Measurements from ENCODE around the gene ACSF3. TPM values are rescaled to one million over a fixed set of nuclear protein-coding genes. Genes with fewer than 3 reads are reported as not detected.

Gene ACSF3
- total RNA-seq, 1 donor from 2014 or later, result 25.8 TPM

DNA sequence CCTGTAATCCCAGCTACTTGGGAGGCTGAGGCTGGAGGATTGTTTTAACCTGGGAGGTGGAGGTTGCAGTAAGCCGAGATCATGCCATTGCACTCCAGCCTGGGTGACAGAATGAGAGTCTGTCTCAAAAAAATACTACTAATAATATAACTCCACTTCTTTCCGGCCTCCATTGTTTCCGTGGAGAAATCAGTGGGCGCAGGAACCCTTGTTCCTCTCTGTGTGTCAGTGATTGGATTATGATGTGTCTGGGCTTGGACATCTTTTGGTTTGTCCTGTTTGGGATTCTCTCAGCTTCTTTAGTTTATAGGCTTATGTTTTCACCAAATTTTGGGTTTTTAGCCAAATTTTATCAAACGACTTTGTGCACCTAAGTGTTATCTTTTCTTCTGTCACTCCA lies 36.8 kb downstream of the ACSF3 start:
- Histone ChIP-seq H3K27me3 (ENCODE audit: control insufficient read depth, insufficient read depth, low read length) (no peaks in the 10 kb centered on the region), H3K4me3 (ENCODE audit: low read depth, low read length) (no peak overlapping the region), H3K36me3 (ENCODE audit: control insufficient read depth, insufficient read depth, low read length) (peaks cover 6% of the 10 kb centered on the region)
- no peak for DNase-seq (ENCODE audit: low read depth)
- TF ChIP-seq CTCF (IDR thresholded peaks at IDR 0.05; ENCODE audit: insufficient read depth, low read length, severe bottlenecking), result no peak
- FAIRE-seq, result no peak

DNA sequence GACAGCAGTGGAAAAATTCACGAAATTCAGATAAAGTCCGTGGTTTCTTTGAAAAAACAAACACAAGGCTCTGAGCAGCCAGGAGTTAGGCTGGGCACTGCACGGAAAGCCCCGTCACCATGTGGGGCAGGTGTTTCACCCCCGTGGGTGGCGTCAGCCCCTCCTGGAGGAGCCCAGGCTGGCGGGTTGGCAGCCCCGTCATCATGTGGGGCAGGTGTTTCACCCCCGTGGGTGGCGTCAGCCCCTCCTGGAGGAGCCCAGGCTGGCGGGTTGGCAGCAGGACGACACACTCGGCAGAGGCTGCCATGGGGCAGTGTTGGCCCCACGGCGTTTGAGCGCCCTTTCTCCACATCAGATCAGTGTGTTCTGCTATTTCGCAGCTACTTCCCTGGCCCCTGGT lies 38.1 kb downstream of the ACSF3 start:
- TF ChIP-seq CTCF (IDR thresholded peaks at IDR 0.05; ENCODE audit: insufficient read depth, low read length, severe bottlenecking), result no peak
- FAIRE-seq (no peak), DNase-seq (ENCODE audit: low read depth) (no peak)
- Histone ChIP-seq H3K36me3 (ENCODE audit: control insufficient read depth, insufficient read depth, low read length) (peaks cover 6% of the 10 kb centered on the region), H3K4me3 (ENCODE audit: low read depth, low read length) (no peak overlapping the region), H3K27me3 (ENCODE audit: control insufficient read depth, insufficient read depth, low read length) (no peaks in the 10 kb centered on the region)

- DNase-seq (ENCODE audit: low read depth), result no peak
- peaks cover 6% of the 10 kb centered on the region for H3K36me3 ChIP-seq (ENCODE audit: control insufficient read depth, insufficient read depth, low read length)
- TF ChIP-seq CTCF (IDR thresholded peaks at IDR 0.05; ENCODE audit: insufficient read depth, low read length, severe bottlenecking), result no peak
- H3K27me3 ChIP-seq (ENCODE audit: control insufficient read depth, insufficient read depth, low read length), result no peaks in the 10 kb centered on the region
- no peak overlapping the region for H3K4me3 ChIP-seq (ENCODE audit: low read depth, low read length)
- no peak for FAIRE-seq
These were observed 38.7 kb downstream of the ACSF3 start for GRCh38 chr16:89132194-89133005.

GRCh38 chr16:89133457-89134127 lies 39.9 kb downstream of the ACSF3 start:
- DNase-seq (ENCODE audit: low read depth) (peak; percentile 75), FAIRE-seq (no peak)
- no peak overlapping the region for H3K4me3 ChIP-seq (ENCODE audit: low read depth, low read length)
- H3K27me3 ChIP-seq (ENCODE audit: control insufficient read depth, insufficient read depth, low read length), result no peaks in the 10 kb centered on the region
- TF ChIP-seq CTCF (IDR thresholded peaks at IDR 0.05; ENCODE audit: insufficient read depth, low read length, severe bottlenecking), result no peak
- peaks cover 8% of the 10 kb centered on the region for H3K36me3 ChIP-seq (ENCODE audit: control insufficient read depth, insufficient read depth, low read length)

- no peak overlapping the region for H3K4me3 ChIP-seq (ENCODE audit: low read depth, low read length)
- no peak for DNase-seq (ENCODE audit: low read depth)
- TF ChIP-seq CTCF (IDR thresholded peaks at IDR 0.05; ENCODE audit: insufficient read depth, low read length, severe bottlenecking), result no peak
- no peaks in the 10 kb centered on the region for H3K27me3 ChIP-seq (ENCODE audit: control insufficient read depth, insufficient read depth, low read length)
- no peak for FAIRE-seq
- H3K36me3 ChIP-seq (ENCODE audit: control insufficient read depth, insufficient read depth, low read length), result peaks cover 8% of the 10 kb centered on the region
These were observed 40.6 kb downstream of the ACSF3 start for GRCh38 chr16:89134269-89134668.
